ENCODE results near the gene LBX1.

The LBX1 gene

GRCh38 chr10:101231912-101232689 lies 2.8 kb upstream of the LBX1 start:
- TF ChIP-seq CTCF (IDR thresholded peaks at IDR 0.05), result no peak
- no peak for DNase-seq
- Mint-ChIP-seq H3K4me3 (no peak overlapping the region), H3K4me1 (peaks cover 69% of the 10 kb centered on the region), H3K27me3 (ENCODE audit: low read depth, poor library complexity) (peaks cover 99% of the 10 kb centered on the region), H3K36me3 (ENCODE audit: low read depth) (no peaks in the 10 kb centered on the region), H3K9me3 (no peaks in the 10 kb centered on the region), H3K27ac (no peak overlapping the region)

GRCh38 chr10:101231092-101231491 lies 1.8 kb upstream of the LBX1 start:
- H3K9me3 Mint-ChIP-seq, result no peaks in the 10 kb centered on the region
- no peak overlapping the region for H3K27ac Mint-ChIP-seq

GRCh38 chr10:101230183-101230917 lies 1.1 kb upstream of the LBX1 start:
- no peak for TF ChIP-seq CTCF (IDR thresholded peaks at IDR 0.05)
- Mint-ChIP-seq H3K4me3 (peak overlapping the region; percentile 66), H3K9me3 (no peaks in the 10 kb centered on the region), H3K27ac (no peak overlapping the region), H3K27me3 (ENCODE audit: low read depth, poor library complexity) (peaks cover 99% of the 10 kb centered on the region), H3K36me3 (ENCODE audit: low read depth) (no peaks in the 10 kb centered on the region), H3K4me1 (peaks cover 66% of the 10 kb centered on the region)
- peak; percentile 68 for DNase-seq

More at GRCh38 chr10:101231092-101231491, 1.8 kb upstream of the LBX1 start:
- peaks cover 69% of the 10 kb centered on the region for H3K4me1 Mint-ChIP-seq
- H3K36me3 Mint-ChIP-seq (ENCODE audit: low read depth), result no peaks in the 10 kb centered on the region
- no peak for TF ChIP-seq CTCF (IDR thresholded peaks at IDR 0.05)
- H3K27me3 Mint-ChIP-seq (ENCODE audit: low read depth, poor library complexity), result peaks cover 99% of the 10 kb centered on the region
- H3K4me3 Mint-ChIP-seq, result peak overlapping the region; percentile 21
- no peak for DNase-seq

- no peak overlapping the region for H3K27ac Mint-ChIP-seq
- peaks cover 62% of the 10 kb centered on the region for H3K4me1 Mint-ChIP-seq
- peak; percentile 65 for DNase-seq
- H3K36me3 Mint-ChIP-seq (ENCODE audit: low read depth), result no peaks in the 10 kb centered on the region
- peaks cover 3% of the 10 kb centered on the region for H3K9me3 Mint-ChIP-seq
- H3K27me3 Mint-ChIP-seq (ENCODE audit: low read depth, poor library complexity), result peaks cover 99% of the 10 kb centered on the region
- no peak for TF ChIP-seq CTCF (IDR thresholded peaks at IDR 0.05)
- peak overlapping the region; percentile 74 for H3K4me3 Mint-ChIP-seq
Measured at GRCh38 chr10:101228966-101229265, 347 bp downstream of the LBX1 start.

- H3K36me3 Mint-ChIP-seq (ENCODE audit: low read depth), result no peaks in the 10 kb centered on the region
- no peak for DNase-seq
- peaks cover 64% of the 10 kb centered on the region for H3K4me1 Mint-ChIP-seq
- no peak overlapping the region for H3K27ac Mint-ChIP-seq
- peaks cover 4% of the 10 kb centered on the region for H3K9me3 Mint-ChIP-seq
- H3K4me3 Mint-ChIP-seq, result peak overlapping the region; percentile 67
- H3K27me3 Mint-ChIP-seq (ENCODE audit: low read depth, poor library complexity), result peaks cover 99% of the 10 kb centered on the region
- no peak for TF ChIP-seq CTCF (IDR thresholded peaks at IDR 0.05)
Measured at GRCh38 chr10:101228153-101228965, 904 bp downstream of the LBX1 start.
